ENCODE results near the gene HAS3. TPM values are rescaled to one million over a fixed set of nuclear protein-coding genes. Genes with fewer than 3 reads are reported as not detected.

HAS3 gene
- total and polyA plus RNA-seq, 5 experiments from 2014 or later: 0.07 to 4.0 (median 0.55) TPM

DNA sequence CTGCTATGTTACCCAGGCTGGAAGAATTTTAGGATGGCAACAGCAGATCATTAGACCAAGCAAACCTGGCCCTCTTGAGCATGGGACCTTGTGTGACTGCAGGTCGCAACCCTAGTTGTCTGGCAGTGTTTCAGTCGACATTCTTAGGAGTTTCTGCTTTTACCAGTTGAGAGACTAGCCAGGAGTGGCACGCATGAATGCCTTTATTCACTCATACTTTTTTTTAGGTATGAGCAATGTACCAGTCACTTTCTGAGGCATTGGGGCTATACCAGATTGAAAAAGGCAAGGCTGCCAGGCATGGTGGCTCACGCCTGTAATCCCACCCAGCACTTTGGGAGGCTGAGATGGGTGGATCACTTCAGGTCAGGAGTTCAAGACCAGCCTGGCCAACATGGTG, 28.2 kb upstream of the HAS3 start:
- Mint-ChIP-seq H3K4me1 (peaks cover 0 to 2% (median 0%) of the 10 kb centered on the region in 4 donors), H3K27ac (no peak overlapping the region), H3K4me3 (no peak overlapping the region), H3K36me3 (no peaks in the 10 kb centered on the region), H3K9me3 (no peaks in the 10 kb centered on the region), H3K27me3 (no peaks in the 10 kb centered on the region)
- no peak for ATAC-seq
- POLR2A ChIA-PET: no interaction called here
- no peak for DNase-seq

DNA sequence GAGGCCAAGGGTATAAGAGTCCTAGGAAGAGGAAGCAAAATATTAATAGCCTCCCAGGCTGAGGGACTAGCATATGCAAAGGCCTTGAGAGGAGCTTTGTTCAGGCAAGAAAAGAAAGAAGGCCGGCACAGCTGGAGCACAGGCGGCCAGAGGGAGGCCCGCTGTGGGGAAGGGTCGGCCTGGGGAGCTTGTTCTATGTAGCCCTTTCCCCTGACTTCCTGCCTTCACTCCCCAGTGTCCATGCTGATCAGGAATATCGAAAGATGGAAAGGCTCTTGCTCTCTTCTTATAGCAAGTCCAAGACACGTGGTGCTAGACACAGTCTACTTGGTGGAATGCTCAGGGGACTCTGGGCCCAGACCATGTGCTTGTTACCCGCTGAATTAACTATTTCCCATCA, 27.4 kb upstream of the HAS3 start:
- H3K27me3 Mint-ChIP-seq: no peaks in the 10 kb centered on the region
- H3K4me3 Mint-ChIP-seq: no peak overlapping the region
- H3K27ac Mint-ChIP-seq: peak overlapping the region in 1 of 10 donors; percentile 25
- peaks cover 0 to 2% (median 0%) of the 10 kb centered on the region in 3 donors for H3K36me3 Mint-ChIP-seq
- DNase-seq (no peak), ATAC-seq (no peak)
- POLR2A ChIA-PET: no interaction called here
- no peaks in the 10 kb centered on the region for H3K9me3 Mint-ChIP-seq
- H3K4me1 Mint-ChIP-seq: peaks cover 0 to 2% (median 0%) of the 10 kb centered on the region in 4 donors

DNA sequence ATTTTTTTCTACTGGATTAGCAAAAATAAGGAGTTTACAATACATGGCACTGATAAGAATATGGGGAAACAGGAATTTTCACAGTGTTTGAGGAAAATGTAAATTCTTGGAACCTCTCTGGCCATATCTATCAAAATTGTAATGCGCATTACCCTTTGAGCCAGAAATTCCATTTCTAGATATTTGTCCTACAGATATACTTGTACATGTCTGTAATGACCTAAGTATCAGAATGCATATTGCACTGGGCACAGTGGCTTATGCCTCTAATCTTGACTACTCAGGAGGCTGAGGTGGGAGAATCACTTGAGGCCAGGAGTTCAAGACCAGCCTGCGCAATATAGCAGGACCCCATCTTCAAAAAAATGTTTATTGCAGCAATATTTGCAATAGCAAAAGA, 25.8 kb upstream of the HAS3 start:
- POLR2A ChIA-PET: no interaction called here
- peaks cover 0 to 13% (median 3%) of the 10 kb centered on the region in 3 donors for H3K36me3 Mint-ChIP-seq
- no peaks in the 10 kb centered on the region for H3K27me3 Mint-ChIP-seq
- DNase-seq (no peak), ATAC-seq (no peak)
- peak overlapping the region in 1 of 10 donors; percentile 17 for H3K27ac Mint-ChIP-seq
- no peaks in the 10 kb centered on the region for H3K9me3 Mint-ChIP-seq
- H3K4me1 Mint-ChIP-seq: peaks cover 0 to 2% (median 0%) of the 10 kb centered on the region in 4 donors
- no peak overlapping the region for H3K4me3 Mint-ChIP-seq

DNA sequence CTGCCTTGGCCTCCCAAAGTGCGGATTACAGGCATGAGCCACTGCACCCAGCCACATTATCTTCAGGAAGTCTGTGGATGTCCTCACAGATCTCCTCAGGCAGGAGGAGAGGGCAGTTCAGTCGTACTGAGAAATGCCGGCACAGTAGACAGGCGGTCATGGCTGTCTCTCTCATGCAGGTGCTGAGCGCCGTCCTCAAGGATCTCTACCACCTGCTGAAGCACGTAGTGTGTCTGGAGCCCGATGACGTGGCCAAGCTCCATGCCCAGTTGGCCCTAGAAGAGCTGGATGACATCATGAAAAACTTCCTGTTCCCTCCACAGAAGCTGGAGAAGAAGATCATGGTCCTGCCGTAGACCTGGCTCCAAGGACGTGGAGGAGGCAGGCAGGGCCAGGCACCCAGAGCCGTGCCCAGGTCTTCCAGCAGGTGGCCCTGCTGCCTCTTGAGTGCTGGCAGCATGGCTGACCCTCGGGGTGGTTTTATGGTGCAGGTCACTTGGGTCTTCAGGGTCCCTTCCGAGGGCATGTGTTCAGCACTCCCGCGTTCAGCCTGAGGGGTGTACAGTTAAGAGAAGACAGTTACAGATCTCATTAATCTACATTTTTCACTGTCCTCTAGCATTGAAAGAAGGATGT, 22.0 kb upstream of the HAS3 start:
- Mint-ChIP-seq H3K4me1 (peaks cover 0 to 4% (median 0%) of the 10 kb centered on the region in 4 donors), H3K4me3 (no peak overlapping the region), H3K27ac (peak overlapping the region in 2 of 10 donors; percentile 10 to 67), H3K9me3 (no peaks in the 10 kb centered on the region), H3K36me3 (peaks cover 0 to 24% (median 8%) of the 10 kb centered on the region in 3 donors), H3K27me3 (no peaks in the 10 kb centered on the region)
- ATAC-seq: no peak
- POLR2A ChIA-PET: no interaction called here
- no peak for DNase-seq

DNA sequence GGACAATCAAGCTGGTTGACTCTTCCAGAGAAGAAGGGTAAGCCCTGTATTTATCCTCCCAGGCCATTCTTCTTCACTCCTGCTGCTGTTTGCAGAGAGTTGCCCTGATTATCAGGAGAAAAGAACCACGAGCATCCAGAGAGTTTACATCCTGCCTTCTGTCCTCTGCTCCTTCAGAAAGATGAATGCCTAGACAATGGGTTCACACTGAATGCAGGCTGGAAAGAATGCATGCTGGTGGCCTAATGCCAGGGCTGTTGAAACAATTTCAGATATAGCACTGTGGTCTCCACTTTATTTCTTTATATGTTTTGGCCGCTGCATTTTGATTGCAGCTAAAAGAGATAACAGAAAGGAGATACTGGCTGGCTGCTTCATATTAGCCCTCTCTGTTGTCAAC, 21.2 kb upstream of the HAS3 start:
- H3K4me1 Mint-ChIP-seq: peaks cover 0 to 6% (median 2%) of the 10 kb centered on the region in 4 donors
- H3K36me3 Mint-ChIP-seq: peaks cover 0 to 24% (median 8%) of the 10 kb centered on the region in 3 donors
- no peak overlapping the region for H3K4me3 Mint-ChIP-seq
- ATAC-seq (no peak), DNase-seq (no peak)
- POLR2A ChIA-PET: no interaction called here
- H3K27me3 Mint-ChIP-seq: no peaks in the 10 kb centered on the region
- H3K27ac Mint-ChIP-seq: no peak overlapping the region
- no peaks in the 10 kb centered on the region for H3K9me3 Mint-ChIP-seq

DNA sequence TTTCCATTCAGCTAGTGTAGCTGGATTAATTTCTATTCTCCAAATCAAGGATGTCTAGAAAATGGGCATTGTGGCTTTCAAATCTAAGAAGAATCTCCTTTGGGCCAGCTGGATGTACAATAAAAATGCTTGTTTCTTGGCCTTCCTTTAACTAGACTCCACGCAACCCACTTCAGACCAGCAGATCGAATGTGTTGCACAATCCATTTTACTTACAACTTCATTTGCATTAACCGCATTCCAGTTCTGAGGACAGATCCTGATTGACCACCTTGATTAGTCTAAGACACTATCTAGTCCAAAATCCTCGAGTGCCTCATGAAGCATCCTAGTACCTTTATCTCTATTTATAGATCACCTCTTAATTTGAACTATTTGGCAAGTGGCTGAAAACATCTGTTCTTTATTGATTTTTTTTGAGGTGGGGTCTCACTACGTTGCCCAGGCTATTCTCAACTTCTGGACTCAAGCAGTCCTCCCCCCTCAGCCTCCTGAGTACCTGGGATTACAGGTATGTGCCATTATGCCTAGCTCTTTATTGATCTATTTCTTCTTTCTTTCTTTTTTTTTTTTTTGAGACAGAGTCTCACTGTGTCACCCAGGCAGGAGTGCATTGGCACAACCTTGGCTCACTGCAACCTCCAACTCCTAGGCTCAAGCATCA, 20.3 kb upstream of the HAS3 start:
- Mint-ChIP-seq H3K4me3 (no peak overlapping the region), H3K27me3 (no peaks in the 10 kb centered on the region), H3K9me3 (no peaks in the 10 kb centered on the region), H3K36me3 (peaks cover 0 to 24% (median 8%) of the 10 kb centered on the region in 3 donors), H3K4me1 (peaks cover 0 to 8% (median 3%) of the 10 kb centered on the region in 4 donors), H3K27ac (peak overlapping the region in 2 of 10 donors; percentile 24 to 38)
- POLR2A ChIA-PET: no interaction called here
- ATAC-seq (no peak), DNase-seq (no peak)

DNA sequence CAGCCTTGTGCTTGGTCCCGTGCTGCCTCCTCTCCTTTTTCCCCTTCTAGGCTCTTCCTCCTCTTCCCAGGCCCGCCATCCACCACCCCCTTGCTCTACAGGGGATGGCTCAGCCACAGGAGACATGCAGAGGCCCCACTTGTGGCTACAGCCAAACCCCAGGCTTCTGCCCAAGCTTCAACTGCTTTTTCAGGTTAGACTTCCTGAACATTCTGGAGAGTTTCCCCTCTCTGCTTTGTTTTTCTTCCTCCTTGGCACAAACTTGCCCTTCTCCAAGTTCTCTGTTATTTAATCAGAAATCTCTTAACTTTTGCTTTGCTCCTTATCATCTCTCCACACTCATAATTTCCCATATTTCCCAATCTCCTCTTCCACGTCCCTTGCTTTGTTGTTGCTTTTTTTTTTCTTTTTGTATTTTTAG, 18.3 kb upstream of the HAS3 start:
- Mint-ChIP-seq H3K27me3 (no peaks in the 10 kb centered on the region), H3K27ac (peak overlapping the region in 5 of 10 donors; percentile 32 to 81 (median 74)), H3K9me3 (no peaks in the 10 kb centered on the region), H3K36me3 (peaks cover 0 to 24% (median 8%) of the 10 kb centered on the region in 3 donors), H3K4me3 (no peak overlapping the region), H3K4me1 (peaks cover 0 to 8% (median 4%) of the 10 kb centered on the region in 4 donors)
- ATAC-seq (no peak), DNase-seq (no peak)
- POLR2A ChIA-PET: no interaction called here

DNA sequence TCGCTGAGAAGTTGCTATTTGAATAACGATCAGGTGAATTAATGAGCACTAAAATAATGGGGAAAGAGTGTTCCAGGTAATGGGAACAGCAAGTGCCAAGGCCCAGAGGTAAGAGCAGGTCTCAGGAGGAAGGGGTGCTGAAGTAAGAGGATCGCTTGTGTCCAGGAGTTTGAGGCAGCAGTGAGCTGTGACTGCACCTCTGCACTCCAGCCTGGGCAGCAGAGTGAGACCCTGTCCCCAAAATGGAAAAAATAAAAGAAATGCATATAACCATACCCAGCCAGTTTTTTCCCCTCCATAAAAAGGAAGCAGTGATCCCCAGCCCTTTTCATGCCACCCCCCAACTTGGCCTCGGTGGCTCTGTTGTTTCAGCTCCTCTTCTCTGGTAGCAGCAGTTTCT, 16.8 kb upstream of the HAS3 start:
- no peaks in the 10 kb centered on the region for H3K27me3 Mint-ChIP-seq
- H3K4me1 Mint-ChIP-seq: peaks cover 0 to 8% (median 4%) of the 10 kb centered on the region in 4 donors
- no peaks in the 10 kb centered on the region for H3K9me3 Mint-ChIP-seq
- no peak overlapping the region for H3K4me3 Mint-ChIP-seq
- ATAC-seq (no peak), DNase-seq (no peak)
- peak overlapping the region in 5 of 10 donors; percentile 2 to 71 (median 56) for H3K27ac Mint-ChIP-seq
- H3K36me3 Mint-ChIP-seq: peaks cover 0 to 17% (median 4%) of the 10 kb centered on the region in 3 donors
- POLR2A ChIA-PET: no interaction called here

DNA sequence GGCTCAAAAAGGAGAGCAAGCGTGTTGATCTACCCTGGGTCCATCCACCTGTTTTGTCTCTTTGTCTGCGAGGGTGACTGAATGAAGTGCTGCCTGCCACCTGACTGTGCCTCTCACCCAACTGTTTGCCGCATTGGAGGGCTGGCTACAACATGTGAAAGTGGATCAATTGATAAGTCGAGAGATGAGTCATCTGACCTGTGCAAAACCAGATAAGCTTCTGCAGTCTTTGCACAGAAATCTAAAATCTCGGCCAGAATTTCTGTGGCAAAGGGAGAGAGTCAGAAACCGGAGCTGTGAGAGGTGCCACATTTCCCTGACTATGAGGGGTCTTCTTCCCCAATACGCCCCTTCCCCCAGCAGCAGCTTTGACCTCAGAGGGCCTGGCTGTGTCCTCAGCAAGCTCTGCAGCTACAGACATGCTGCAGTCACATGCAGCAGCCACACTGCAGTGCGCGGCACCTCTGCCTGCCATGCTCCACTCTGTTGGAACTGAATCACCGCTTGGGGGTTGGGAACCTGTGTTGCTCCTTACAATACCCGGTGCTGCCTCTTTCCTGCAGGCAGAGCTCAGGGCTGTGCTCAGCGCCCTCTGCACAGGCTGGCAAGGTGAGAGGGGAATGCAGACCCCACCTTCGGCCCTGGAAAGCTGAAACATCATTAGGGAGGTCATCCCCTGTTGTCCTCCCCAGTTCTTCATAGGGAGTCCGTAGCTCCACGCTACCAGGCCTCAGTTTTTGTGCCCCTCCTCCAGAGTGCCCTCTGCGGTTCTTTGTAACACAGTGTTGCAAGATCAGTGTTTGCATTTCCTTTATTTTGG, 16.2 kb upstream of the HAS3 start:
- no peak for DNase-seq
- H3K27me3 Mint-ChIP-seq: no peaks in the 10 kb centered on the region
- no peak for ATAC-seq
- POLR2A ChIA-PET: no interaction called here
- H3K9me3 Mint-ChIP-seq: no peaks in the 10 kb centered on the region
- H3K36me3 Mint-ChIP-seq: peaks cover 0 to 11% (median 4%) of the 10 kb centered on the region in 3 donors
- no peak overlapping the region for H3K4me3 Mint-ChIP-seq
- H3K27ac Mint-ChIP-seq: peak overlapping the region in 5 of 10 donors; percentile 19 to 74 (median 64)
- H3K4me1 Mint-ChIP-seq: peaks cover 0 to 8% (median 4%) of the 10 kb centered on the region in 4 donors

DNA sequence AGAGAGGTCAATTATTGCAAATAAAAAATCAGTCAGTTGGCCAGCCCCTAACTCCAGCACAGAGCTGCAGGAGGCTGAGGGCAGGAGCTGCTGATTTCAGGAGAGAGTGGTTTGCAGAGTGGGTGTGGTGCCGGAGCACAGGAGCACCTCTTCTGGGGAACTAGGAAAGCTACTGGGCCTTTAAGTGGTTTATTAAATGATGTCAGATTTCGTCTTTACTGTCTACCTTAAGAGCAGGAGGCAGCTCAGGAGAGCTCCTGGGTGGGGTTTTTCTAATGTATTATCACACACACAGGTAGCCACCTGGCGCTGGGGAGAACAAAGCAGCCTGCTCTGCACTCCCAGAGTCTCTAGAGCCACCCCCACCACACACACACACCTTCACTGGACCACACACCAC, 11.5 kb upstream of the HAS3 start:
- DNase-seq (no peak), ATAC-seq (no peak)
- H3K4me1 Mint-ChIP-seq: peaks cover 0 to 5% (median 1%) of the 10 kb centered on the region in 4 donors
- H3K27ac Mint-ChIP-seq: peak overlapping the region in 1 of 10 donors; percentile 34
- no peaks in the 10 kb centered on the region for H3K36me3 Mint-ChIP-seq
- H3K27me3 Mint-ChIP-seq: no peaks in the 10 kb centered on the region
- H3K4me3 Mint-ChIP-seq: no peak overlapping the region
- H3K9me3 Mint-ChIP-seq: no peaks in the 10 kb centered on the region
- POLR2A ChIA-PET: no interaction called here

DNA sequence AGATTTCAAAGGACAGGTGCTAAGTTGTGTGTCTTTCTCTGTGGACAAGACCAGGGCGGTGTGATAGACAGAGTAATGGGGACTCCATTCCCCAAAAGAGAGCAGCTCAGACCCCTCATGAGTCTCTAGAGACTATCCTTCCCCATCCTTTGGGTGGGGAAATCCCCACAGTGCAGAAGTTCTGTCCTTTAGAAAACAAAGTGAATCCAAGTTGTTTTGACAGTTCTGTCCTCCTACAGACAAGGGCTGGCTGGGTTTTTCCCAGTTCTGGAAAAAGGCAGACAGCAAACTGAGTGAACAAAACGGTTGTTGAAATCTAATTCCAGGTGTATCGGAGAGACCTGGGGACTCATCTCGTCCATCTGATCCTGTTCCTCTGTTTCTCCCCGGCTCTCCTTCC, 11.0 kb upstream of the HAS3 start:
- Mint-ChIP-seq H3K36me3 (no peaks in the 10 kb centered on the region), H3K27ac (peak overlapping the region in 1 of 10 donors; percentile 7), H3K4me1 (peaks cover 0 to 2% (median under 1%) of the 10 kb centered on the region in 4 donors), H3K9me3 (no peaks in the 10 kb centered on the region), H3K4me3 (no peak overlapping the region), H3K27me3 (no peaks in the 10 kb centered on the region)
- POLR2A ChIA-PET: interaction anchor here (0.6 kb wide), 1 partner anchor 65 kb away, joined by 3 read pairs; no protein-coding TSS in a partner anchor
- no peak for ATAC-seq
- no peak for DNase-seq

DNA sequence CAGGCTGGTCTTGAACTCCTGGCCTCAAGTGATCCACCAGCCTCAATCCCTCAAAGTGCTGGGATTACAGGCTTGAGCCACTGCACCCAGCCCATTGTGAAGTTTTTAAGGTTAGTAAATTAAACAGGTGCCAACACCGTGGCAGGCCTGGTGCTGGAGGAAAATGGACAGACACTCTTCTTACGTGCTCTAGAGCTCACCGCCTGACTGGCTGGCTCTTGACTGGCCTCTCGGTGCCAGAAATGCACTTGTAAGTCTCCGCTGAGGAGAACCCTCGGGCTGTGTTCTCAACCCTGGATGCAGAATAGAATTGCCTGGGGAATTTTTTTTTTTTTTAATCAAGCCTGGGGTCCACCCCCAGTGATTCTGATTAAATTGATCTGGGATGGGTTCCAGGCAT, 10.3 kb upstream of the HAS3 start:
- H3K36me3 Mint-ChIP-seq: no peaks in the 10 kb centered on the region
- no peak overlapping the region for H3K4me3 Mint-ChIP-seq
- H3K4me1 Mint-ChIP-seq: peaks cover 0 to 2% (median 0%) of the 10 kb centered on the region in 4 donors
- H3K9me3 Mint-ChIP-seq: no peaks in the 10 kb centered on the region
- no peak overlapping the region for H3K27ac Mint-ChIP-seq
- H3K27me3 Mint-ChIP-seq: no peaks in the 10 kb centered on the region
- POLR2A ChIA-PET: no interaction called here
- ATAC-seq (no peak), DNase-seq (no peak)
